Measurements from ENCODE around the gene SAMD4A.

Gene SAMD4A

GRCh38 chr14:54629635-54630360, 62.9 kb downstream of the SAMD4A start:
- no peak for DNase-seq

DNA sequence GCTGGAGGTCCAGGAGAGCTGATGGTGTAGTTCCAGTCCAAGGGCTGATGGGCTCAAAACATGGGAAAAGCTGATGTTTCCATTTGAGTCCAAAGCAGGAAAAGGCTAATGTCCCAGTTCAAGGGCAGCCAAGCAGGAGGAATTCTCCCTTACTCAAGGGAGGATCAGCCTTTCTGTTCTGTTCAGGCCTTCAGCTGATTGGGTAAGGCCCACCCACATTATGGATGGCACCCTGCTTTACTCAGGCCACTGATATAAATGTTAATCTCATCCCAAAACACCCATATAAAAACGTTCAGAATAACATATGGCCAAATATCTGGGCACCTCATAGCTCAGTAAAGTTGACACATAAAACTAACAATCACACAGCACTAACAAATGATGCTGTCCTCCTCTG, 64.1 kb downstream of the SAMD4A start:
- no peak for DNase-seq

GRCh38 chr14:54632452-54632851, 65.5 kb downstream of the SAMD4A start:
- no peak for DNase-seq

DNA sequence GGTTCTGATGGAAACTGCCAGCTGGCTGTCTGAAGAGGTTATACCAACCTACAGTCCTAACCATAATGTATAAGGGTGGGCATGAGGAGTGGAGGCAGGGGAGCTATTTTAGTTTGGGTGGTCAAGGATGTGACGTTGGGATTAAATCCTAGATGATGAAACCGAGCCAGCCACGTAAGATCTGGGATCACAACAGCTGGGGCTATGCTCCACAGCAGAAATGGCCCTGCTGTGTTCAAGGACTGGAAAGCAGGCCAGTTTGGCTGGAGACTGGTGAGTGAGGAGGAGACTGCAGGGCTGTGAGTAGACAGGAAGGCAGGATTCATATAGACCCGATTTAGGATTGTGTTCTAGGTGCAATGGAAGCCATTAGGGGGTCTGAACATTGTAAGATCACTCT, 66.1 kb downstream of the SAMD4A start:
- DNase-seq: no peak

- DNase-seq: no peak
These were observed 70.6 kb downstream of the SAMD4A start for GRCh38 chr14:54637270-54638134.

GRCh38 chr14:54638135-54638446, 71.2 kb downstream of the SAMD4A start:
- DNase-seq: no peak

GRCh38 chr14:54639611-54640010, 72.7 kb downstream of the SAMD4A start:
- no peak for DNase-seq

GRCh38 chr14:54640506-54640905, 73.6 kb downstream of the SAMD4A start:
- DNase-seq: peak in 3 of 56 donors; percentile 4 to 18 (median 6)

GRCh38 chr14:54642121-54642520, 75.2 kb downstream of the SAMD4A start:
- no peak for DNase-seq

- DNase-seq: peak in 2 of 56 donors; percentile 15 to 19
These were observed 76.1 kb downstream of the SAMD4A start for GRCh38 chr14:54642801-54643695.

GRCh38 chr14:54643696-54644176, 76.8 kb downstream of the SAMD4A start:
- no peak for DNase-seq

DNA sequence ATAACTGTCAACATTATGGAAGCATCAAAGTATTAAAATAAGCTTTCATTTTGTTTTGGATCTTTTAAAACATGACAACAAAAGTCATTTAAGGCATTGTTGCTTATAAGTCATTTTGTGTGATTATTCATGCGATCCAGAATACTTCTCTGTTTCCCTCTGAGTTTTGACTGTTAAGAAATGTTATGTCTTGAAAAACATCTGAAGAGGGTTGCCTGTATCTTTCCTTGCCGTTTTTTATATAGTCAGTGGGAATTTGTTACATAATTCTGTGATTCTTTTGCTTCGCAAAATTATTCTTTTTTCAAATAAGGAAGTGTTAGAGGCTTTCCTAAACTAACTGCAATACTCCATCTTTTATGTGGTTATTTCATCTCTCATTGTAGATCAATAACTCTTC, 78.7 kb downstream of the SAMD4A start:
- DNase-seq: no peak

GRCh38 chr14:54646626-54647025, 79.7 kb downstream of the SAMD4A start:
- no peak for DNase-seq

GRCh38 chr14:54647378-54647777, 80.5 kb downstream of the SAMD4A start:
- DNase-seq: no peak

DNA sequence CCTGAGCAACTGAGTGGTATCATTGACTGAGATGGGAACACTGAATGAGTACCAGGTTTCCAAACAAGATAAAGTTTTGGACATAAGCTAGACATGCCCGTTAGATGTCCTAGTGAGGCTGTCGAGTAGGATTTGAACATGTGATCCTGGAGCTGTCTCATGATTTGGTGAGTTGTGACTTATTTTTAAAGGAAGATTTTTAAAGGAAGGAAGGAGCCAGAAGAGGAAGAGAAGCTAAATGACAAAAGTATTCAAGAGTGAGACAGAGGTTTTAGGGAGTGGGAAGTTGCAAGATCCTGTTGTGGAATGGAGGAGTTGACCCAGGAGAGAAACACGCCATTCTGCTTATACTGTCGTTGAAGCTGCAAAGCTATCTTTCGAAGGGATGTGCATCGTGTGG, 82.1 kb downstream of the SAMD4A start:
- no peak for DNase-seq

DNA sequence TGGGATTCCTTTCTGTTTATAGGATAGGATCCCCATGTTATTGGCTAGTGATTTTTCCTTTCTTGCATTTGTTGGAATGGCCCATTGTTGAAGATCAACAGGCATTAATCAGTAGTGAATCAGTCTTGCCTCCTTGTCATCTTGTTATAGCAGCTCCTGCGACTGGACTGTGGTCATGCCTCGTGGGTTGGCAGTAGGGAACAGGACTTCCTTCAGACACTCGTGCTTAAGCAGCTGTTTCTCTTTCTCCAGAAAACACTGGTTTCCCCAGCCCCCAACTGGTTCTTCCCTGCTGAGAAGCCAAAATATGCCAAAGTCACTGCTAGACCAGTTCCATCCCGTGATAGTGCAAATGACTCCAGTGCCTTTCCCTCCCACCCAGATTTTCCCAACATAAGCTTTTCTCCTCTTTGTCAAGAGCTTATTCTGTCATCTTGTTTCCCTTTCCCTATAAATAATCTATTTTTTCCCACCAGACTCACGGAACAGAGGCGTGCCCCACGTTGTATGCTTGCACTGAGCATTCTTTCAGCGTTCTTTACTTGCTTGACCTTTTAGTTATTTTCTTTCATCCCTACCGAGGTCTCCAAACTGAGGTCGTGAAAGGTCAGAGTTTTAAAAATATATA, 83.5 kb downstream of the SAMD4A start:
- peak in 8 of 56 donors; percentile 8 to 57 (median 28) for DNase-seq

GRCh38 chr14:54650959-54651351, 84.0 kb downstream of the SAMD4A start:
- no peak for DNase-seq

DNA sequence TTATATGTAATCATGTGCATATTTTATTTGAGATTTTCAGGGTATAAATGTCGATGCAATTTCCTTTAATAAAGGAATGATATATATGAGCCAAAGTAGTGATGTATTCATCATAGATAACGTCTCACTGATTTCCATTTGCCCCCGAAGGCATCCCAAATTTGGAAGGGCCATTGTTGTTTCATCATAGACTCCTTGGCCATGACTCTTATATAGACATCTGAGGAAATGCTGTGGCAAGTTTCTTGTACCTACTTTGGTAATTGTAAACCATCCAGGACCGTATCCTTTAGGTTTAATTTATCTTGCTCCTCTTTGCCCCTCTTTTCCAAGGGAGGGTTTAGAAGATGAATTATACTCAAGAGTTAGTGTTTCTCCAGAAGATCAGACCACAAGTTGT, 84.7 kb downstream of the SAMD4A start:
- no peak for DNase-seq

- peak in 2 of 56 donors; percentile 21 to 31 for DNase-seq
These were observed 85.3 kb downstream of the SAMD4A start for GRCh38 chr14:54652188-54652587.

DNA sequence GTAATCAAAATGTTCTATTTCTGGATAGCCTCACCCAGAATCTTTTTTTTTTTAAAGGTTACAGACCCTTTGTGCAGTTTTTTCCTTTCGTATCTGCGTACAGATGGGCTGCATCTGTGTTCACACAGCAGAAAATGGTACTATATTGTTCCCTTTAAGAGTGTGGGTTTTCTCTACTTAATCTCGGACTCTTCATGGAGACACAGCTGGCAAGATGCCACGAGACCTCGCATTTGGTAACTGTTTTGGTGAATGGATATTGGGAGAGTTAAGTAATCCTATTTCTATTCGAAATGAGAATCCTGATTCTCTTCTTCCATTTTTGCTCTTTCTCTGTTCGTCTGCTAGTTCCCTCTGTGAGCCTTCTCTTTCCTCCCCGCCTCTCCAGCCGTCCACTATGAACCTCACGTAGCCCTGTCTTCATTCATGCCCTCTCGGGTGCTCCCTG, 85.7 kb downstream of the SAMD4A start:
- peak in 2 of 56 donors; percentile 20 to 21 for DNase-seq
